GM12864 (cell line): ENCODE results near the gene ADPRM.

ENCODE experiments used
- DNase-seq: peaks from one replicate; pipeline ENCODE4 v3.0.0-alpha.2; 2011; ENCODE audit warnings: low read depth
- H3K4me3 ChIP-seq: 2 replicates; pipeline ENCODE4 v1.5.1; 2011; ENCODE audit warnings: mild to moderate bottlenecking, low read depth, low read length, control low read depth
- CTCF ChIP-seq: IDR thresholded peaks from 2 replicates; pipeline ENCODE4 v1.5.1; 2011; ENCODE audit warnings: low read depth, mild to moderate bottlenecking, moderate library complexity, low read length, control low read depth, inconsistent platforms; ENCODE audit errors: missing control alignments

Gene ADPRM

GRCh38 chr17:10738521-10739258 lies 41.3 kb downstream of the ADPRM start:
- TF ChIP-seq CTCF: no peak
- no peak overlapping the region for H3K4me3 ChIP-seq
- DNase-seq: no peak

GRCh38 chr17:10739386-10739785 lies 42.0 kb downstream of the ADPRM start:
- no peak for DNase-seq
- TF ChIP-seq CTCF: no peak
- H3K4me3 ChIP-seq: no peak overlapping the region

GRCh38 chr17:10741416-10742135 lies 44.2 kb downstream of the ADPRM start:
- DNase-seq: no peak
- no peak for TF ChIP-seq CTCF
- no peak overlapping the region for H3K4me3 ChIP-seq

- no peak for DNase-seq
- H3K4me3 ChIP-seq: no peak overlapping the region
- no peak for TF ChIP-seq CTCF
Measured at GRCh38 chr17:10742431-10742830, 45.0 kb downstream of the ADPRM start.

GRCh38 chr17:10743316-10744009 lies 46.1 kb downstream of the ADPRM start:
- TF ChIP-seq CTCF: no peak
- no peak overlapping the region for H3K4me3 ChIP-seq
- no peak for DNase-seq

GRCh38 chr17:10744501-10745000 lies 47.2 kb downstream of the ADPRM start:
- TF ChIP-seq CTCF: no peak
- no peak for DNase-seq
- no peak overlapping the region for H3K4me3 ChIP-seq
